HepG2 (cell line): Measurements from ENCODE around the gene SCYGR8. TPM values are rescaled to one million over a fixed set of nuclear protein-coding genes. Genes with fewer than 3 reads are reported as not detected.
A peak's percentile ranks its signal among the peaks of the same experiment; 100 is the strongest.

ENCODE experiments used
- ARID4A ChIP-seq: sonication (generic); formaldehyde crosslinking; IDR thresholded peaks from 2 replicates; pipeline ENCODE4 v1.5.0; 2020; ENCODE audit warnings: mild to moderate bottlenecking, missing genetic modification reagents, borderline replicate concordance
- GLI4 ChIP-seq: sonication (generic); formaldehyde crosslinking; IDR thresholded peaks from 2 replicates; pipeline ENCODE4 v1.5.1; 2020; ENCODE audit warnings: missing genetic modification reagents, mild to moderate bottlenecking, moderate library complexity, borderline replicate concordance
- KLF15 ChIP-seq: sonication (generic); formaldehyde crosslinking; IDR thresholded peaks from 2 replicates; pipeline ENCODE4 v1.8.1; 2023; ENCODE audit warnings: borderline replicate concordance, mild to moderate bottlenecking, inconsistent platforms, missing genetic modification reagents, mixed read lengths
- MED1 ChIP-seq: sonication (generic); formaldehyde crosslinking; IDR thresholded peaks from 2 replicates; pipeline ENCODE4 v1.4.0; 2020; ENCODE audit warnings: missing genetic modification reagents
- MTERF4 ChIP-seq: sonication (generic); formaldehyde crosslinking; IDR thresholded peaks from 2 replicates; pipeline ENCODE4 v1.8.0; 2023; ENCODE audit warnings: mild to moderate bottlenecking, missing genetic modification reagents
- NFYC ChIP-seq: IDR thresholded peaks from 2 replicates; pipeline ENCODE4 v1.6.1; 2016; ENCODE audit warnings: missing genetic modification reagents, missing compliant biosample characterization
- SATB2 ChIP-seq: sonication (generic); formaldehyde crosslinking; IDR thresholded peaks from 2 replicates; pipeline ENCODE4 v1.5.0; 2020; ENCODE audit warnings: missing genetic modification reagents
- TARDBP ChIP-seq: sonication (generic); formaldehyde crosslinking; IDR thresholded peaks from 2 replicates; pipeline ENCODE4 v1.8.0; 2022; ENCODE audit warnings: mild to moderate bottlenecking, missing genetic modification reagents
- TOPORS ChIP-seq: sonication (generic); formaldehyde crosslinking; IDR thresholded peaks from 2 replicates; pipeline ENCODE4 v1.8.0; 2023; ENCODE audit warnings: mild to moderate bottlenecking, missing genetic modification reagents
- ZNF225 ChIP-seq: sonication (generic); formaldehyde crosslinking; IDR thresholded peaks from 2 replicates; pipeline ENCODE4 v1.4.0; 2020; ENCODE audit warnings: mild to moderate bottlenecking, missing genetic modification reagents
- ZNF367 ChIP-seq: sonication (generic); formaldehyde crosslinking; IDR thresholded peaks from 2 replicates; pipeline ENCODE4 v1.4.0; 2020; ENCODE audit warnings: missing genetic modification reagents, borderline replicate concordance
- ZNF510 ChIP-seq: sonication (generic); formaldehyde crosslinking; IDR thresholded peaks from 2 replicates; pipeline ENCODE4 v1.4.0; 2020; ENCODE audit warnings: low read depth, mild to moderate bottlenecking, missing genetic modification reagents
- ZNF567 ChIP-seq: sonication (generic); formaldehyde crosslinking; IDR thresholded peaks from 2 replicates; pipeline ENCODE4 v1.8.1; 2023; ENCODE audit warnings: mild to moderate bottlenecking, missing genetic modification reagents, borderline replicate concordance
- polyA plus RNA-seq, 8 experiments: library from polyadenylated mRNA; depleted of rRNA in 3 of 8; stranded (reverse) in 7 of 8; unstranded in 1 of 8; fragments of >200 nt; fragmentation: Illumina TruSeq in 4 of 8; extraction: Trizol in 4 of 8; gene quantifications; 2 replicates each; pipeline versions ENCODE4 v1.2.1 to v1.2.3, GENCODE V29; 2011 to 2016; ENCODE audit warnings: low read depth in 4 of 8, missing spikeins in 1 of 8, mixed read lengths in 1 of 8; ENCODE audit not compliant: insufficient read depth in 1 of 8
- total RNA-seq, 5 experiments: library from RNA; depleted of rRNA; stranded (reverse); fragments of >200 nt; fragmentation: Illumina TruSeq; extraction: Trizol; gene quantifications; 2 replicates each; pipeline ENCODE4 v1.2.3, GENCODE V29; 2016; ENCODE audit warnings: low read depth in 1 of 5
- TF ChIP-seq, protein P1 (sequence below): IDR thresholded peaks from 2 replicates; pipeline ENCODE4 v1.6.1; 2016
- TF ChIP-seq, protein P2 (sequence below): sonication (generic); formaldehyde crosslinking; conservative IDR thresholded peaks from 2 replicates; pipeline ENCODE4 v1.4.0; 2020; ENCODE audit warnings: mild to moderate bottlenecking, missing genetic modification reagents, moderate library complexity
- TF ChIP-seq, protein P3 (sequence below): sonication (generic); formaldehyde crosslinking; IDR thresholded peaks from 2 replicates; pipeline ENCODE4 v1.4.0; 2020; ENCODE audit warnings: missing genetic modification reagents

The SCYGR8 gene
- total and polyA plus RNA-seq, 2 of the 13 experiments (the other 11 are each of a cell fraction or from before 2014, with no cell fraction given): not detected

- TF ChIP-seq TARDBP (CRISPR knock-in tag) (no peak), GLI4 (no peak), KLF15 (CRISPR knock-in tag) (no peak), ZNF225 (no peak), SATB2 (CRISPR knock-in tag) (no peak), ZNF510 (0 out of 2 replicates have a peak, but pooled peaks have one; percentile 40), ZNF567 (CRISPR knock-in tag) (no peak), MTERF4 (CRISPR knock-in tag) (no peak), MED1 (0 out of 2 replicates have a peak, but pooled peaks have one; percentile 17), ZNF367 (CRISPR knock-in tag) (no peak), ARID4A (no peak; the same call in 1 of the 2 replicates), TOPORS (CRISPR knock-in tag) (0 out of 2 replicates have a peak, but pooled peaks have one; percentile 42), NFYC (CRISPR knock-in tag) (no peak)
- TF ChIP-seq, protein P1, sequence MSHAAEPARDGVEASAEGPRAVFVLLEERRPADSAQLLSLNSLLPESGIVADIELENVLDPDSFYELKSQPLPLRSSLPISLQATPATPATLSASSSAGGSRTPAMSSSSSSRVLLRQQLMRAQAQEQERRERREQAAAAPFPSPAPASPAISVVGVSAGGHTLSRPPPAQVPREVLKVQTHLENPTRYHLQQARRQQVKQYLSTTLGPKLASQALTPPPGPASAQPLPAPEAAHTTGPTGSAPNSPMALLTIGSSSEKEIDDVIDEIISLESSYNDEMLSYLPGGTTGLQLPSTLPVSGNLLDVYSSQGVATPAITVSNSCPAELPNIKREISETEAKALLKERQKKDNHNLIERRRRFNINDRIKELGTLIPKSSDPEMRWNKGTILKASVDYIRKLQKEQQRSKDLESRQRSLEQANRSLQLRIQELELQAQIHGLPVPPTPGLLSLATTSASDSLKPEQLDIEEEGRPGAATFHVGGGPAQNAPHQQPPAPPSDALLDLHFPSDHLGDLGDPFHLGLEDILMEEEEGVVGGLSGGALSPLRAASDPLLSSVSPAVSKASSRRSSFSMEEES (CRISPR knock-in tag): no peak
- TF ChIP-seq, protein P2, sequence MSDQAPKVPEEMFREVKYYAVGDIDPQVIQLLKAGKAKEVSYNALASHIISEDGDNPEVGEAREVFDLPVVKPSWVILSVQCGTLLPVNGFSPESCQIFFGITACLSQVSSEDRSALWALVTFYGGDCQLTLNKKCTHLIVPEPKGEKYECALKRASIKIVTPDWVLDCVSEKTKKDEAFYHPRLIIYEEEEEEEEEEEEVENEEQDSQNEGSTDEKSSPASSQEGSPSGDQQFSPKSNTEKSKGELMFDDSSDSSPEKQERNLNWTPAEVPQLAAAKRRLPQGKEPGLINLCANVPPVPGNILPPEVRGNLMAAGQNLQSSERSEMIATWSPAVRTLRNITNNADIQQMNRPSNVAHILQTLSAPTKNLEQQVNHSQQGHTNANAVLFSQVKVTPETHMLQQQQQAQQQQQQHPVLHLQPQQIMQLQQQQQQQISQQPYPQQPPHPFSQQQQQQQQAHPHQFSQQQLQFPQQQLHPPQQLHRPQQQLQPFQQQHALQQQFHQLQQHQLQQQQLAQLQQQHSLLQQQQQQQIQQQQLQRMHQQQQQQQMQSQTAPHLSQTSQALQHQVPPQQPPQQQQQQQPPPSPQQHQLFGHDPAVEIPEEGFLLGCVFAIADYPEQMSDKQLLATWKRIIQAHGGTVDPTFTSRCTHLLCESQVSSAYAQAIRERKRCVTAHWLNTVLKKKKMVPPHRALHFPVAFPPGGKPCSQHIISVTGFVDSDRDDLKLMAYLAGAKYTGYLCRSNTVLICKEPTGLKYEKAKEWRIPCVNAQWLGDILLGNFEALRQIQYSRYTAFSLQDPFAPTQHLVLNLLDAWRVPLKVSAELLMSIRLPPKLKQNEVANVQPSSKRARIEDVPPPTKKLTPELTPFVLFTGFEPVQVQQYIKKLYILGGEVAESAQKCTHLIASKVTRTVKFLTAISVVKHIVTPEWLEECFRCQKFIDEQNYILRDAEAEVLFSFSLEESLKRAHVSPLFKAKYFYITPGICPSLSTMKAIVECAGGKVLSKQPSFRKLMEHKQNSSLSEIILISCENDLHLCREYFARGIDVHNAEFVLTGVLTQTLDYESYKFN (CRISPR knock-in tag): peak; percentile 20; the same call in 1 of the 2 replicates
- TF ChIP-seq, protein P3, sequence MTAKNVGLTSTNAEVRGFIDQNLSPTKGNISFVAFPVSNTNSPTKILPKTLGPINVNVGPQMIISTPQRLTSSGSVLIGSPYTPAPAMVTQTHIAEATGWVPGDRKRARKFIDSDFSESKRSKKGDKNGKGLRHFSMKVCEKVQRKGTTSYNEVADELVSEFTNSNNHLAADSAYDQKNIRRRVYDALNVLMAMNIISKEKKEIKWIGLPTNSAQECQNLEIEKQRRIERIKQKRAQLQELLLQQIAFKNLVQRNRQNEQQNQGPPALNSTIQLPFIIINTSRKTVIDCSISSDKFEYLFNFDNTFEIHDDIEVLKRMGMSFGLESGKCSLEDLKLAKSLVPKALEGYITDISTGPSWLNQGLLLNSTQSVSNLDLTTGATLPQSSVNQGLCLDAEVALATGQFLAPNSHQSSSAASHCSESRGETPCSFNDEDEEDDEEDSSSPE (CRISPR knock-in tag): no peak
Observed at GRCh38 chr2:227717687-227718567, 27.8 kb upstream of the SCYGR8 start, which contains the start of gene SLC19A3 (continued).
